Measurements from ENCODE around the gene SPNS2.

SPNS2 gene, protein sequence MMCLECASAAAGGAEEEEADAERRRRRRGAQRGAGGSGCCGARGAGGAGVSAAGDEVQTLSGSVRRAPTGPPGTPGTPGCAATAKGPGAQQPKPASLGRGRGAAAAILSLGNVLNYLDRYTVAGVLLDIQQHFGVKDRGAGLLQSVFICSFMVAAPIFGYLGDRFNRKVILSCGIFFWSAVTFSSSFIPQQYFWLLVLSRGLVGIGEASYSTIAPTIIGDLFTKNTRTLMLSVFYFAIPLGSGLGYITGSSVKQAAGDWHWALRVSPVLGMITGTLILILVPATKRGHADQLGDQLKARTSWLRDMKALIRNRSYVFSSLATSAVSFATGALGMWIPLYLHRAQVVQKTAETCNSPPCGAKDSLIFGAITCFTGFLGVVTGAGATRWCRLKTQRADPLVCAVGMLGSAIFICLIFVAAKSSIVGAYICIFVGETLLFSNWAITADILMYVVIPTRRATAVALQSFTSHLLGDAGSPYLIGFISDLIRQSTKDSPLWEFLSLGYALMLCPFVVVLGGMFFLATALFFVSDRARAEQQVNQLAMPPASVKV

GRCh38 chr17:4498461-4499397, at the start of gene SPNS2:
Gene SPNS2, plus strand, starts transcription at chr17:4498881. Its CDS starts 167 bp downstream, at chr17:4499048.
- peak in 1 of 2 experiments; percentile 32 for DNase-seq

DNA sequence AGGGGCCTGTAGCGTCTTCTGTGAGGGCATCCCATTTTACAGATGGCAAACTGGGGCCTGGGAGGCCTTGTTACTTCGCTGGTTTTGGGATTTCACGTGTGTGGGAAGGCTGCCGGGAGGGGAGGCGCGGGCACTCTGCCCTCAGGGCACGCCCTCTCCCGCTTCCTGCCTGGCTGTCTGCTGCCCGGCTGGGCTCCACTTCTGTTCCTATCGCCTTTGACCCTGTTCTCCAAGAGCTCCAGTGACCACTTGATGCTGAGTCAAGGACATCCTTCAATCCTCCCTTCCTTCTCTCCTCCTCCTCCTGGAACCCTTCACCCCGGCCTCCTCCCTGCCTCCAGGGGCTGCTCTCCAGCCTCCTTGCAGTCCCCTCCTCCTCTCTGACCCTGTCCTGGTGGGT, 48.9 kb upstream of the SPNS2 start:
- no peak for DNase-seq

DNA sequence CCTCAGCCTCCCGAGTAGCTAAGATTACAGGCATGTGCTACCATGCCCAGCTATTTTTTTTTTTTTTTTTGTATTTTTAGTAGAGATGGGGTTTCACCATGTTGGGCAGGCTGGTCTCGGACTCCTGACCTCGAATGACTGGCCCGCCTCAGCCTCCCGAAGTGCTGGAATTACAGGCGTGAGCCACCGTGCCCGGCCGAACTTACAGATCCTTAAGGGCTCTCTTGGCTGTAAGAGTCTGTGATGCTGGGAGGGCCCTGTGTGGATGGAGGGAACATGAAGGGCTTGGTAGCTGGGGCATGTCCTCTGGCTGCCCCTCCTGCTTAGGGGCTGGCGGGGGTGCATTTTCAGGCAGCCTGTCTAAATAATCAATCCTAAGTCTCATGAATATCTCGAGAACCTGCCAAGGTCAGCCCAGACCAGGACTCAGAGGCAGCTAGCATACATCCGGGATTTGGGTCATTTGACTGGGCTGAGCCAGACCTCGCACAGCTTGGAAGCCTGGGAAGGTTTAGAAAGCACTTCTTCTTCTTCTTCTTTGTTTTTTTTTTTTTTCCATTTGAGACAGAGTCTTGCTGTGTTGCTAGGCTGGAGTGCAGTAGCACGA, 47.9 kb upstream of the SPNS2 start:
- no peak for DNase-seq

DNA sequence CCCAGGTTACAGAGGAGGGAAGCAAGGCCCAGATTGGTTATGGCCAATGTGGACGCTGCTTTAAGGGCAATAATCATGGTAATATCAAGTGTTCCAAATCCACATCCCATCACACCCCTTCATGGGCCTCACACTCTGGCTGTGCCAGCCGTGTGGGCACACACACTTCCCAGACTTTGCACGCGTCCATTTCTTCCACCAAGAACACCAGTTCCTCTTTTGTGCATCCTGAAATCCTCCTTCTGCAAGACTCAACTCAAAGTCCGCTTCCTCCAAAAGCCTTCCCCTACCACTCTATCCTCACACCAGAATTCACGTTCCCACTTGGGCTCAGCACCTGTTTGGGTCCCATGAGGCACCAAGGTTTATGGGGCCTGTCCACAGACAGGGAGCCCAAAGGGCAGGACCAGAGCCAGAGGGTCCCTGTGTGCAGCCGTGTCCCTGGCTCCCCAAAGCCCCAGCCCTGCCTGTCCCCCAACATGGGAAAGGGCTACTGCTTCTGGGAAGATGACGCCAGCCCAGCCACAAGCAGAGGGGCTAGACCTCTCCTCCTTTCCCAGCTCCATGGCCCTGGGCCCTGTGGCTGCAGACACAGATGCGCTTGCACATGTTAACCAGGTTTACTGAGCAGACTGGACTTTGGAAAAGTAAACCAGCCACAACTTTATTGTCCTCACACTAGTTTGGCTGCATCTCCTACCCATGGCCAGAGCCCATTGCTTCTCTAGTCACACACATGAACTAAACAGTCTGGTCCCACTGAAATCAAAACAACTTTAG, 44.7 kb upstream of the SPNS2 start:
- DNase-seq = no peak

- no peak for DNase-seq
Observed at GRCh38 chr17:4460661-4461060, 38.0 kb upstream of the SPNS2 start.

DNA sequence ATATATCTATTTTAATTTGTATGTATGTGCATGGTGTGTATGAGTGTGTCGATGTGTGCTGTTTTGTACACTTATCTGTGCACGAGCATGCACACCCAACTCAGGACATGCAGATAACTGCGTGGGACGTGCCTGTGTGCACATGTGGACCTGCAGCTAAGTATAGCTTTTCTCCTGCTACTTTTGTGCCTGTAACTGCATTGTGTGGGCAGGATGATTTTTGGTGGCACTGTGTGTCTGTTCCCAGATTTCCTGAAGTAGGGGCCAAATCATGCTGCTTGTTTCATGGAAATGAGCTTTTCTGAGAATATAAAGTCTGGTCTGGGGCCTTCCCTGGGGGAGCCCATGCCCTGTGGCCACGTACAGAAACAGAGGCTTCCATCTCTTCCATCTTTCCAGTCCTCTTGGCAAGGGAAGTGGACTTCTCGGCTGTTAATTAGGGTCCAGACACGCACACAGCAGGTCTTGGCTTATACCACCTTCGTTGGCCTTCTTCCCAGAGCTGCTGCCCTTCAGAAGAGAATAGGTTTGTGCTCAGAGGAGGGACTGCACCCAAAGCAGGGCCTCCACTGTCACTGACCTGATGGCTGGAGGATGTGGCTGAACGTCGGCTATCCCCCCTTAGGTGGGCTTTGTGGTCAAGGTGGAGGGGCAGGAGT, 34.7 kb upstream of the SPNS2 start:
- no peak for DNase-seq

DNA sequence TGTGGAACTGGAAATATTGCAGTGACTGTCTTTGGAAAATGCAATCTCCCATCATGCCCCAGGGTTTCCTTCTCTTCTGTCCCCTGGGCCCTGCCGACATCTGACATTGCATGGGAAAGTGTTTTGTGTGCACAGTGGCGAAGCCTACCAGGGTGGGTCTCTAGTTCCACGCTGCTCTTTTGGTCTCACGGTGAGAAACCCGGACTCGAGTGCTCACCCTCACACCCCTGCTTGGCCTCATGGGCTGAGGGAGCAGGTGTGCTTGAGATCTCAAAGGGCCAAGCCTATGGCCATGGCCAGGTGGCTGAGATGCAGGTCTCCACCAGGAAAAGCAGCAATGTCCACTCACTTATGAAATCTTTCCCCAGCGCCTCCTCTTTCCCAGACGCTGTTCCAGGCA, 32.9 kb upstream of the SPNS2 start:
- no peak for DNase-seq

DNA sequence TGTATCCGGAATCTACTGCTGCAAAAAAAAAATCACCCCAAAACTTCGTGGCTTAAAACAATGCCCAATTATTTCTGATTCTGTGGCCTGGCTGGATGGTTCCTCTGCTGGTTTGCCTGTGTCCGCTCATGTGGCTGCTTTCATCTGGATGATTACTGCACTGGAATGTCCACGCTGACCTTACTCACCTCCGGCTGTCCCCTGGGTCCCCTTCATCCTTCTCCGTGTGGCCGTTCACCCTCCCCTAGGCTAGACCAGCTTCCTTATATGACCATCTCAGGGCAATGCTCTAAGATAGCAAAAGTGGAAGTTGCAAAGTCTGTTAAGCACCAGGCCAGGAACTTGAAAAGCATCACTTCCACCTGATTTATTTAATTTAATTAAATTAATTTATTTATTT, 31.4 kb upstream of the SPNS2 start:
- DNase-seq = no peak

- DNase-seq = no peak
Observed at GRCh38 chr17:4469552-4469951, 29.1 kb upstream of the SPNS2 start.

DNA sequence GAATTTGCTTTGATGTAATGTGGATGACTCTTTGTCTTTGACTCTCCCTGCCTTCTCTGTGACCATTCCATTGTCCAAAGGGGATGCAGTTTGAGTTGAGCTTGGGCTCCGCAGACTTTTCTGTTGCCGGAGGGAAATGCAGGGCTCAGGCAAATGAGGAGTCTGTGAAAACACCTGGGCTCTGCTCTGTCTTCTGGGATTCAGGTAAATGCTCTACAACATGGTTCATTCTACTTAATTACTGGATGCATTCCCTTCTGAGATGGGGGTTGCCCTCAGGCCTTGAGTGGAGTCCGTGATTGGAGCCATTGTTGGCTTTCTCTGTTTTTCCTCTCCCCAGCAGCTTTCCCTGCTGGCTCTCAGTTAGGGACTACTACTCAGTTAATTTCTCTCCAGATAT, 26.4 kb upstream of the SPNS2 start:
- DNase-seq = no peak

DNA sequence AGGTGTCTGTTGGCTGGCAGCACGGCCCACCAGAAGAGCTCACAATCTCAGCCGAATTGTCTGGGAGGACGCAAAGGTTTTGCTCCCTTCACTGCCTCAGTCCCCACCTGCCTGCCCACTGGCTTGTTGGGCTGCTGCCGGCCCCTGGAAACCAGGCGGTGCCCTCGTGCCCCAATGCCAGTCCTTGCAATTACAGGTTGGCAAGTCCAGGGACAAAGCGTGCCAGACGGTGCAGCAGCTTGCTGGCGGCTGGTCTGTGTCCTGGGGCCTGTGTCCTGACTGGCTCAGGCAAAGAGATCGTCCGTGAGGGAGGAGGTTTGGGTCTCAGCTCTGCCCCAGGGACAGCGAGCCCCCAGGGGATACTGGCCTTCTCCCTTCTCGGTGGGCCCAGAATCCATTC, 24.6 kb upstream of the SPNS2 start:
- no peak for DNase-seq

DNA sequence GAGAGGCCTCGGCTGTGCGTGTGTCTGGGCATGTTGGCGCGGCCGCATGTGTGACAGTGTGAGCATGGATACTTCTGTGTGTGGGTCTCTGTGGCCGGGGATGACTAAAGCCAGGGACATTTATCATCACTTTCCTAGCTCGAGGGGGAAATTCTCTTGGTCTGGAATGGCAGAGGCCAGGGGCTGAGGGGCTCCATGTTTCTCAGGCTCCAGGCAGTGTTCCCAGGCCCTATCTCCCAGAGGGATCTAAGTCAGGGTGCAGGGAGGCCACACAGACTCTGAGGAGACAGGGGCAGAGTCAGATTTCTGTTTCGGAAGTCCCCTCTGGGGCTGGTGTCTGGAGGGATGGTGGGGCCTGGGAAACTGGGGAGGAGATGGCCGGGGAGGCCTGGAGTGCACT, 23.7 kb upstream of the SPNS2 start:
- no peak for DNase-seq

- no peak for DNase-seq
Observed at GRCh38 chr17:4475463-4475862, 23.2 kb upstream of the SPNS2 start.

DNA sequence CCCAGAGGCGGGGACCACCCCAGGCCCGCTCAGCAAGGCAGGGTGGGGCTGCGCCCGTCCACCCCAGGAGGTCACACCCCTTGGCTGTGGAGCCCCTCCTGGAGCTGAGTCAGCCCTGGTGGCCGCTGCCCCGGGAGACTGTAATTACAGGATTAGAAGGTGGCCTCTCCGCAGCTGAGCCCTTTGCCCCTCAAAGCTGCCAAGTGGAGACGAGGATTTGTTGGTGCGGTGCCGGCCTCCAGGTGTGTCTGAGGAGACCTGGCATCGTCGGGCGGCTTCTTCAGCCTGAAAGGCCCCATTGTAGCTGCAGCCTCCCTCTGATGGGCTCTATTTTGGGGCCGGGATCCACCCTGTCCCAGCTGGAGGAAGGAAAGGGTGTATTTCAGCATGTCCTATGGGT, 22.7 kb upstream of the SPNS2 start:
- DNase-seq = no peak

DNA sequence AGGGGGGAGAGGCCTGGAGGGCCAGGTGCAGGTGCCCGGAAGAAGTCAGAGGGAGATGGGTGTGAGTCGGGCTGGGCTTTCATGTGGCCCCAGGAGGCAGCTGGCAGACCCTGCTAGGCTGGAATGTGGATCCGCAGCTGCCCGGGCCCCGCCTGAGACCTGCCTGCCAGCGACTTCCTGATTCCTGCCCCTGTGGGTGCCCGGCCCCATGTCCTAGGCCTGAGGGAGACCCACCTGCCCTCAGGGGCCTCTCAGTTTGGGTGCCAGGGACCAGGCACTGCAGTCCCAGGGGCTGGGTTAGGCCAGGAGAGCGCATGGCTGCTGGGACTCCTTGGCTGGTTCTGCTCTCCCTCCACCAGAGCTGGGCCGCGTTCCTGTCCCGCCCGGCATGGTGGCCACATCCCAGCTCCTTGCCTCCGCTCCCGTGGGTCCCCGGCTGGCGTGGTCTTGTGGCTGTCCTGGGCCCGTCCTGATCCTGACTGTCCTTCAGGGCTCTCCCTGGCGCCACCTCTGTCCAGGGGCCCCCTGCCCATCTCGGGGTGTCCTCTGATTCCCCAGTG, 22.1 kb upstream of the SPNS2 start:
- DNase-seq = no peak

DNA sequence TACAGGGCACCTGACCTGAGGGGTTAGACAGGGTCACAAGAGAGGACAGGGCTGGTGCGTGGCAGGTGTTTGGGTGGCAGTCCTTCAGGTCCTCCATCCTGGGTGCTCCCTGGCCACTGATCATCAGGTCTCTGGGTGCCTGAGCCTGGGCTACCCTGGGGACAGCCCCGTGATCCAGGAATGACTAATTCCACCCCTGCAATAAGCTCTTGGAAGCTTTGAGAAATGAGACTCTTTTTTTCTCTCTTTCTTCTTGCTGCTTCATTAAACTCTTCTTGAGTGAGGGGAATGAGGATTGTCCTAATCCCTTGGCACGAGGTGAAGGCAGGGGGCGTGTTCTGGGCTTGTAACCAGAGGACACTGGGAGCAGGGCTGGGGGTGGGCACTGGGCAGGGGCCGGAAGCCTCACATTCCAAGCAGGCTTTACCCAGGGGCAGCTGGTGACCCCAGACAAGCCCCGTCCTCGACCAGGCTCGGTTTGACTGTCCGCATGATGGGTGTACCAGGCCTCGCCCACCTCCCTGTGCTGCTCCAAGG, 21.4 kb upstream of the SPNS2 start:
- no peak for DNase-seq

DNA sequence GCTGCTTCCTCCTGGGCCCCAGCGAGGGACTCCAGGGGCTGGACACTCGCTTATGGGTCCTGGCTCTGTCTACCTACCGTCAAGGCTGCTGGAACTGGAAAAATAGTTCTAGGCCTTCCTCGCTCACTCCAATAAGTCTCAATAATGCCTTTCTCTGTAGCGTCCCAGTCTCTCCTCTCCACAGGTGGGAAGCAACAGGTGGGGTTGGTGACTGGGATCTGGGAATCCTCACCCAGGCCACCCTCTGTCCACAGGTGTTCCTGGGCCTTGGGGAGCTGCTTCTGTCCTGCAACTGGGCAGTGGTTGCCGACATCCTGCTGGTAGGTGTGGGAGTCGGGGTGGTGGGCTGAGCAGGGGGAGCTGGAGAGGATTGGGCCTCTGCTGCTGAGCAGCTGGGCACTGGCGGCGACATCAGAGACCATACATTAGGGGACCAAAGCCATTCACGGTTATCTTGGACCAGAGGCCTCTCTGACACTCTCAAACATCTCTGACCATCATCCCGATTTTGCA, 20.3 kb upstream of the SPNS2 start:
- DNase-seq = no peak

GRCh38 chr17:4479340-4479981, 19.2 kb upstream of the SPNS2 start:
- DNase-seq = no peak

GRCh38 chr17:4479982-4480751, 18.5 kb upstream of the SPNS2 start:
- no peak for DNase-seq

Data from SW 1271 (cell line).